HepG2 (cell line): Measurements from ENCODE around the gene CDK13. TPM values are rescaled to one million over a fixed set of nuclear protein-coding genes. Genes with fewer than 3 reads are reported as not detected.

Source experiments
- AGO2 ChIP-seq: fragments of 200-400 bp; formaldehyde crosslinking; optimal IDR thresholded peaks from 2 replicates; pipeline ENCODE3; 2017; ENCODE audit warnings: mild to moderate bottlenecking, low read depth, low read length, moderate library complexity
- HNRNPLL ChIP-seq: fragments of 200-400 bp; formaldehyde crosslinking; IDR thresholded peaks from 2 replicates; pipeline ENCODE4 v1.6.1; 2017; ENCODE audit warnings: mild to moderate bottlenecking, low read depth, low read length; ENCODE audit not compliant: poor library complexity, severe bottlenecking
- MED8 ChIP-seq: sonication (generic); formaldehyde crosslinking; IDR thresholded peaks from 2 replicates; pipeline ENCODE4 v1.8.1; 2023; ENCODE audit warnings: mild to moderate bottlenecking, missing genetic modification reagents; ENCODE audit not compliant: insufficient replicate concordance
- POLR2A ChIP-seq, 2 experiments: IDR thresholded peaks; 2 replicates each; pipeline ENCODE4 v1.6.1; 2011; ENCODE audit warnings: low read depth in 2 of 2, low read length in 2 of 2, mild to moderate bottlenecking in 1 of 2, moderate library complexity in 1 of 2; ENCODE audit not compliant: insufficient read depth in 1 of 2
- SIN3A ChIP-seq: IDR thresholded peaks from 2 replicates; pipeline ENCODE4 v1.6.1; 2011; ENCODE audit warnings: low read depth, mild to moderate bottlenecking, control low read depth, low read length, borderline replicate concordance
- SKIL ChIP-seq: sonication (generic); formaldehyde crosslinking; IDR thresholded peaks from 2 replicates; pipeline ENCODE4 v1.8.0; 2022; ENCODE audit warnings: missing genetic modification reagents, mild to moderate bottlenecking, moderate library complexity, borderline replicate concordance
- TBL1XR1 ChIP-seq: fragments of 150-350 bp; IDR thresholded peaks from 2 replicates; pipeline ENCODE4 v1.6.1; 2014; ENCODE audit warnings: borderline replicate concordance, low read length; ENCODE audit not compliant: partially characterized antibody
- THAP9 ChIP-seq: sonication (generic); formaldehyde crosslinking; IDR thresholded peaks from 2 replicates; pipeline ENCODE4; 2020; ENCODE audit warnings: missing genetic modification reagents, mild to moderate bottlenecking, borderline replicate concordance
- ZBTB4 ChIP-seq: sonication (generic); formaldehyde crosslinking; IDR thresholded peaks from 2 replicates; pipeline ENCODE4 v1.4.0; 2020; ENCODE audit warnings: missing genetic modification reagents, mild to moderate bottlenecking, borderline replicate concordance
- ZNF251 ChIP-seq: sonication (generic); formaldehyde crosslinking; IDR thresholded peaks from 2 replicates; pipeline ENCODE4 v1.9.0; 2021; ENCODE audit warnings: mild to moderate bottlenecking, missing genetic modification reagents
- ZNF329 ChIP-seq: sonication (generic); formaldehyde crosslinking; IDR thresholded peaks from 2 replicates; pipeline ENCODE4 v1.9.0; 2021; ENCODE audit warnings: low read depth, mild to moderate bottlenecking, missing genetic modification reagents
- ZNF367 ChIP-seq: sonication (generic); formaldehyde crosslinking; IDR thresholded peaks from 2 replicates; pipeline ENCODE4 v1.4.0; 2020; ENCODE audit warnings: missing genetic modification reagents, borderline replicate concordance
- ZNF383 ChIP-seq: sonication (generic); formaldehyde crosslinking; IDR thresholded peaks from 2 replicates; pipeline ENCODE4 v1.4.0; 2020; ENCODE audit warnings: missing genetic modification reagents, mild to moderate bottlenecking, borderline replicate concordance
- ZNF572 ChIP-seq: sonication (generic); formaldehyde crosslinking; IDR thresholded peaks from 2 replicates; pipeline ENCODE4 v1.5.1; 2020; ENCODE audit warnings: mild to moderate bottlenecking, missing genetic modification reagents
- ZNF614 ChIP-seq: IDR thresholded peaks from 2 replicates; pipeline ENCODE4 v1.6.1; 2018; ENCODE audit warnings: missing biosample characterization, missing genetic modification reagents, inconsistent platforms, borderline replicate concordance
- ZNF713 ChIP-seq: sonication (generic); formaldehyde crosslinking; IDR thresholded peaks from 2 replicates; pipeline ENCODE4 v1.4.0; 2020; ENCODE audit warnings: mild to moderate bottlenecking, missing genetic modification reagents
- polyA plus RNA-seq, 8 experiments: library from polyadenylated mRNA; depleted of rRNA in 3 of 8; stranded (reverse) in 7 of 8; unstranded in 1 of 8; fragments of >200 nt; fragmentation: Illumina TruSeq in 4 of 8; extraction: Trizol in 4 of 8; gene quantifications; 2 replicates each; pipeline versions ENCODE4 v1.2.1 to v1.2.3, GENCODE V29; 2011 to 2016; ENCODE audit warnings: low read depth in 4 of 8, missing spikeins in 1 of 8, mixed read lengths in 1 of 8; ENCODE audit not compliant: insufficient read depth in 1 of 8
- total RNA-seq, 5 experiments: library from RNA; depleted of rRNA; stranded (reverse); fragments of >200 nt; fragmentation: Illumina TruSeq; extraction: Trizol; gene quantifications; 2 replicates each; pipeline ENCODE4 v1.2.3, GENCODE V29; 2016; ENCODE audit warnings: low read depth in 1 of 5
- TF ChIP-seq, protein P1 (sequence below): sonication (generic); formaldehyde crosslinking; IDR thresholded peaks from 2 replicates; pipeline ENCODE4 v1.4.0; 2020; ENCODE audit warnings: mild to moderate bottlenecking, missing genetic modification reagents

Gene CDK13
- total and polyA plus RNA-seq, 2 of the 13 experiments (the other 11 are each of a cell fraction or from before 2014, with no cell fraction given) = 21.0 to 40.9 TPM

GRCh38 chr7:39919646-39920045 lies 30.4 kb upstream of the CDK13 start (continued):
- TF ChIP-seq THAP9 (CRISPR knock-in tag) (no peak), ZNF251 (CRISPR knock-in tag) (no peak), ZNF614 (CRISPR knock-in tag) (no peak), SKIL (CRISPR knock-in tag) (no peak), ZNF713 (CRISPR knock-in tag) (no peak), ZBTB4 (CRISPR knock-in tag) (no peak), TBL1XR1 (no peak), ZNF383 (CRISPR knock-in tag) (no peak), POLR2A (IDR thresholded peaks at IDR 0.05; ENCODE audit: insufficient read depth in 1 of 2, low read depth in 2 of 2, low read length in 2 of 2) (no peak), AGO2 (no peak), ZNF572 (CRISPR knock-in tag) (no peak), SIN3A (no peak), ZNF329 (CRISPR knock-in tag) (no peak), ZNF367 (no peak), MED8 (CRISPR knock-in tag) (no peak), HNRNPLL (no peak)
- TF ChIP-seq, protein P1, sequence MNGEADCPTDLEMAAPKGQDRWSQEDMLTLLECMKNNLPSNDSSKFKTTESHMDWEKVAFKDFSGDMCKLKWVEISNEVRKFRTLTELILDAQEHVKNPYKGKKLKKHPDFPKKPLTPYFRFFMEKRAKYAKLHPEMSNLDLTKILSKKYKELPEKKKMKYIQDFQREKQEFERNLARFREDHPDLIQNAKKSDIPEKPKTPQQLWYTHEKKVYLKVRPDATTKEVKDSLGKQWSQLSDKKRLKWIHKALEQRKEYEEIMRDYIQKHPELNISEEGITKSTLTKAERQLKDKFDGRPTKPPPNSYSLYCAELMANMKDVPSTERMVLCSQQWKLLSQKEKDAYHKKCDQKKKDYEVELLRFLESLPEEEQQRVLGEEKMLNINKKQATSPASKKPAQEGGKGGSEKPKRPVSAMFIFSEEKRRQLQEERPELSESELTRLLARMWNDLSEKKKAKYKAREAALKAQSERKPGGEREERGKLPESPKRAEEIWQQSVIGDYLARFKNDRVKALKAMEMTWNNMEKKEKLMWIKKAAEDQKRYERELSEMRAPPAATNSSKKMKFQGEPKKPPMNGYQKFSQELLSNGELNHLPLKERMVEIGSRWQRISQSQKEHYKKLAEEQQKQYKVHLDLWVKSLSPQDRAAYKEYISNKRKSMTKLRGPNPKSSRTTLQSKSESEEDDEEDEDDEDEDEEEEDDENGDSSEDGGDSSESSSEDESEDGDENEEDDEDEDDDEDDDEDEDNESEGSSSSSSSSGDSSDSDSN (CRISPR knock-in tag) = no peak
